SK-N-SH (cell line): Measurements from ENCODE around the gene CIAO2A.

Experiments
- EP300 ChIP-seq, 2 experiments: IDR thresholded peaks; 2 replicates each; pipeline versions ENCODE4 v1.4.0 to v1.6.1; 2012; ENCODE audit warnings: borderline replicate concordance in 1 of 2, low read depth in 1 of 2, low read length in 1 of 2
- FOXM1 ChIP-seq: IDR thresholded peaks from 2 replicates; pipeline ENCODE4 v1.4.0; 2012; ENCODE audit warnings: low read depth, mild to moderate bottlenecking
- GABPA ChIP-seq: IDR thresholded peaks from 2 replicates; pipeline ENCODE4 v1.4.0; 2012; ENCODE audit warnings: low read depth, mild to moderate bottlenecking
- MAX ChIP-seq: IDR thresholded peaks from 2 replicates; pipeline ENCODE4 v1.4.0; 2012; ENCODE audit warnings: low read depth
- POLR2AphosphoS5 ChIP-seq: IDR thresholded peaks from 2 replicates; pipeline ENCODE4 v1.6.1; 2012; ENCODE audit warnings: low read depth, low read length
- RAD21 ChIP-seq: IDR thresholded peaks from 2 replicates; pipeline ENCODE4 v1.6.1; 2012; ENCODE audit warnings: mild to moderate bottlenecking, low read length
- SIN3A ChIP-seq: IDR thresholded peaks from 2 replicates; pipeline ENCODE4 v1.6.1; 2012; ENCODE audit warnings: low read depth, mild to moderate bottlenecking, low read length, moderate library complexity, borderline replicate concordance
- TCF12 ChIP-seq: IDR thresholded peaks from 2 replicates; pipeline ENCODE4 v1.4.0; 2012
- TEAD4 ChIP-seq: IDR thresholded peaks from 2 replicates; pipeline ENCODE4 v1.4.0; 2012; ENCODE audit warnings: mild to moderate bottlenecking, borderline replicate concordance; ENCODE audit not compliant: insufficient read depth
- USF1 ChIP-seq: IDR thresholded peaks from 2 replicates; pipeline ENCODE4 v1.4.0; 2012; ENCODE audit warnings: low read depth, borderline replicate concordance
- YY1 ChIP-seq: IDR thresholded peaks from 2 replicates; pipeline ENCODE4 v1.4.0; 2012; ENCODE audit warnings: low read depth, mild to moderate bottlenecking
- TF ChIP-seq, protein P1 (sequence below): fragments of 200-600 bp; sonication (generic); IDR thresholded peaks from 2 replicates; pipeline ENCODE4 v1.6.1; 2017; ENCODE audit warnings: antibody characterized with exemption, mild to moderate bottlenecking, moderate library complexity
- TF ChIP-seq, protein P2 (sequence below): IDR thresholded peaks from 2 replicates; pipeline ENCODE4; 2012

GRCh38 chr15:64068133-64068532 lies 25.5 kb downstream of the CIAO2A start:
- TF ChIP-seq, protein P1, sequence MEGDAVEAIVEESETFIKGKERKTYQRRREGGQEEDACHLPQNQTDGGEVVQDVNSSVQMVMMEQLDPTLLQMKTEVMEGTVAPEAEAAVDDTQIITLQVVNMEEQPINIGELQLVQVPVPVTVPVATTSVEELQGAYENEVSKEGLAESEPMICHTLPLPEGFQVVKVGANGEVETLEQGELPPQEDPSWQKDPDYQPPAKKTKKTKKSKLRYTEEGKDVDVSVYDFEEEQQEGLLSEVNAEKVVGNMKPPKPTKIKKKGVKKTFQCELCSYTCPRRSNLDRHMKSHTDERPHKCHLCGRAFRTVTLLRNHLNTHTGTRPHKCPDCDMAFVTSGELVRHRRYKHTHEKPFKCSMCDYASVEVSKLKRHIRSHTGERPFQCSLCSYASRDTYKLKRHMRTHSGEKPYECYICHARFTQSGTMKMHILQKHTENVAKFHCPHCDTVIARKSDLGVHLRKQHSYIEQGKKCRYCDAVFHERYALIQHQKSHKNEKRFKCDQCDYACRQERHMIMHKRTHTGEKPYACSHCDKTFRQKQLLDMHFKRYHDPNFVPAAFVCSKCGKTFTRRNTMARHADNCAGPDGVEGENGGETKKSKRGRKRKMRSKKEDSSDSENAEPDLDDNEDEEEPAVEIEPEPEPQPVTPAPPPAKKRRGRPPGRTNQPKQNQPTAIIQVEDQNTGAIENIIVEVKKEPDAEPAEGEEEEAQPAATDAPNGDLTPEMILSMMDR, result no peak
- TF ChIP-seq USF1 (no peak), RAD21 (no peak), POLR2AphosphoS5 (no peak), GABPA (no peak), EP300 (IDR thresholded peaks at IDR 0.05; ENCODE audit: borderline replicate concordance in 1 of 2, low read depth in 1 of 2, low read length in 1 of 2) (no peak), FOXM1 (no peak), SIN3A (no peak), TCF12 (no peak), TEAD4 (no peak), YY1 (no peak), MAX (no peak)
- TF ChIP-seq, protein P2, sequence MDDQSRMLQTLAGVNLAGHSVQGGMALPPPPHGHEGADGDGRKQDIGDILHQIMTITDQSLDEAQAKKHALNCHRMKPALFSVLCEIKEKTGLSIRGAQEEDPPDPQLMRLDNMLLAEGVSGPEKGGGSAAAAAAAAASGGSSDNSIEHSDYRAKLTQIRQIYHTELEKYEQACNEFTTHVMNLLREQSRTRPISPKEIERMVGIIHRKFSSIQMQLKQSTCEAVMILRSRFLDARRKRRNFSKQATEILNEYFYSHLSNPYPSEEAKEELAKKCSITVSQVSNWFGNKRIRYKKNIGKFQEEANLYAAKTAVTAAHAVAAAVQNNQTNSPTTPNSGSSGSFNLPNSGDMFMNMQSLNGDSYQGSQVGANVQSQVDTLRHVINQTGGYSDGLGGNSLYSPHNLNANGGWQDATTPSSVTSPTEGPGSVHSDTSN, result no peak
